Gastroesophageal sphincter (tissue), 3 donors: ENCODE results near the gene CNTN6.

ENCODE experiments used
- EP300 ChIP-seq: sonication (generic); formaldehyde crosslinking; IDR thresholded peaks from one replicate; pipeline ENCODE4 v1.6.1; 2017; ENCODE audit warnings: antibody characterized with exemption, mild to moderate bottlenecking
- POLR2A ChIP-seq, 2 donors: fragments of 450-650 bp; IDR thresholded peaks; one replicate each; pipeline ENCODE4 v1.6.1; 2017; ENCODE audit warnings: antibody characterized with exemption in 2 of 2, mild to moderate bottlenecking in 2 of 2, moderate library complexity in 1 of 2
- POLR2AphosphoS5 ChIP-seq: sonication (generic); formaldehyde crosslinking; IDR thresholded peaks from one replicate; pipeline ENCODE4 v1.6.1; 2017; ENCODE audit warnings: antibody characterized with exemption
- TF ChIP-seq, protein P1 (sequence below), 4 experiments: fragments of 200-600 bp in 2 of 4; fragments of 450-650 bp in 2 of 4; sonication (generic) in 1 of 4; IDR thresholded peaks; one replicate each; pipeline ENCODE4 v1.5.1; 2017 to 2019; ENCODE audit warnings: antibody characterized with exemption in 4 of 4, mild to moderate bottlenecking in 2 of 4, moderate library complexity in 2 of 4

- TF ChIP-seq, protein P1, sequence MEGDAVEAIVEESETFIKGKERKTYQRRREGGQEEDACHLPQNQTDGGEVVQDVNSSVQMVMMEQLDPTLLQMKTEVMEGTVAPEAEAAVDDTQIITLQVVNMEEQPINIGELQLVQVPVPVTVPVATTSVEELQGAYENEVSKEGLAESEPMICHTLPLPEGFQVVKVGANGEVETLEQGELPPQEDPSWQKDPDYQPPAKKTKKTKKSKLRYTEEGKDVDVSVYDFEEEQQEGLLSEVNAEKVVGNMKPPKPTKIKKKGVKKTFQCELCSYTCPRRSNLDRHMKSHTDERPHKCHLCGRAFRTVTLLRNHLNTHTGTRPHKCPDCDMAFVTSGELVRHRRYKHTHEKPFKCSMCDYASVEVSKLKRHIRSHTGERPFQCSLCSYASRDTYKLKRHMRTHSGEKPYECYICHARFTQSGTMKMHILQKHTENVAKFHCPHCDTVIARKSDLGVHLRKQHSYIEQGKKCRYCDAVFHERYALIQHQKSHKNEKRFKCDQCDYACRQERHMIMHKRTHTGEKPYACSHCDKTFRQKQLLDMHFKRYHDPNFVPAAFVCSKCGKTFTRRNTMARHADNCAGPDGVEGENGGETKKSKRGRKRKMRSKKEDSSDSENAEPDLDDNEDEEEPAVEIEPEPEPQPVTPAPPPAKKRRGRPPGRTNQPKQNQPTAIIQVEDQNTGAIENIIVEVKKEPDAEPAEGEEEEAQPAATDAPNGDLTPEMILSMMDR (IDR thresholded peaks at IDR 0.05): no peak
- TF ChIP-seq POLR2AphosphoS5: no peak
- no peak for TF ChIP-seq EP300
- TF ChIP-seq POLR2A (IDR thresholded peaks at IDR 0.05): no peak
These were observed 44.3 kb upstream of the CNTN6 start for GRCh38 chr3:1048558-1048957.
